Hypothalamus (tissue), 51 donors: ENCODE results near the gene LRRC15.

Experiments used
- DNase-seq, 51 donors: peaks; one replicate each; lab custom pipeline; 2025; lab: John Stamatoyannopoulos, UW

LRRC15 gene

DNA sequence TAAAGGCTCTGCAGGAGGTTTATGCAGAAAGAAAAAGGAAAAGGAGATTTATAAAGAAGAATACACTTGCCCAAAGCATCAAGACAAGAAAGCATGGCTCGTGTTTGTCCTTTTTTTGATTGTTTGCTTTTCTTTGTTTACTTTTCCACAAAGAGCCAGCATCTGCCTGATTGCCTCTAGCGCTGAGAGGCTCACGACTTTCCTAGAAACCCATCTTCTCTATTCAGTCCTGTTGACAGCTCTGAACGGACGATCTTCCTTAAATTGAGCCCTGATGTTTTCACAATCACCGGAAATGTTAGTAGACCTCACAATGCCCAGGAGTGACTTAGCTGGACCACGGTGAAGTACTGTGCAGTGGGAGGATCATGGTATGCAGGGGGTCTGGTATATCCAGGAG lies 17.1 kb upstream of the LRRC15 start:
- DNase-seq = no peak

GRCh38 chr3:194386066-194386465 lies 16.5 kb upstream of the LRRC15 start:
- DNase-seq = no peak

GRCh38 chr3:194384569-194385001 lies 15.0 kb upstream of the LRRC15 start:
- DNase-seq = no peak

DNA sequence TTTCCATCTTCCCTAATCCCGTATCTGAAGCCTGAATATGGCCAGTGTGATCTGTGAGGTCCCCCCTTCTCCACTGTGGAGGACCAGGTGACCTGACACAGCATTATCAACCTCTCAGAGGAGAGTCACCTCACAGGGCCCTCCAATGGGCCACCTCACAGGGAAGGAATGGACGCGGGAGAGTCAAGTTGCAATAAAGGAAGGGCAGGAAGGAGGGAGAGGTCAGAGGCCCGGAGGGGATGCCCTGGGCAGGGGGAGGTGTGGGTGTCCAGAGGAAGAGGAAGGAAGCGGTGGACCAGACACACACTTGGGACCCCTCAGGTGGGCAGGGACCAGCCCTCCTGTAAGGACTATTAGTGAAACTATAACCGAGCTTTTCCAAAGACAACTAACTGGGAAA lies 14.6 kb upstream of the LRRC15 start:
- no peak for DNase-seq

DNA sequence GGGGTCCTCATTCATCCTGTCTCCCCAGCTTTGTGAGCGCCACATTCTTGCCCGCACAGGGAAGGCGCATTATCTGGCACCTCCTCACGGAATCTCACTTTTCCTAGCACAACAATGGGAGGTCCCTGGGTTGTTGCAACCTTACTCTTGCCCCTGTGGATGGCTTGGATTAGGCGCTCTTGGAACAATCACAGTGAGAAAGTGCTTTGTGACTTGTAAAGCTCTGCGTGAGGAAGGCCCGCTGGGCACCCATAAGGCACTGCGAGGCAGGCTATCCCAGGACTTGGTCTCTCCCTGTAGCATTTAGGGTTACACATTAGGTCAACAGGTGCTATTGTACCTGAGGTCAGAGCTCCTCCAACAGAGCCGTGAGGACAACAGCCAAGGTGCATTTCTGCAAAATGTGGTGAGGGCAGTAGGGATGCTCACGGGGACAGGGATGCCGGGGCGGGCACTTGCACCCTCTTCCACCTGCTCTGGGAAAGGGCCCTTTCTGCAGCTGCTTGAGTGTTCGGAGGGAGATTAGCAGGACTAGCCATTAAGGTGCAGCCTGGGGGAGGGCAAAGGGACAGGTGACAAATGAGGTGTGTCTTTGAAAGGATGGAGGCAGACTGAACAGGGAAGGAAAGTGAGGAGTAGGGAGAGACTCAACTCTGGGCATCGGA lies 13.9 kb upstream of the LRRC15 start:
- DNase-seq = no peak

GRCh38 chr3:194382892-194383223 lies 13.3 kb upstream of the LRRC15 start:
- no peak for DNase-seq

DNA sequence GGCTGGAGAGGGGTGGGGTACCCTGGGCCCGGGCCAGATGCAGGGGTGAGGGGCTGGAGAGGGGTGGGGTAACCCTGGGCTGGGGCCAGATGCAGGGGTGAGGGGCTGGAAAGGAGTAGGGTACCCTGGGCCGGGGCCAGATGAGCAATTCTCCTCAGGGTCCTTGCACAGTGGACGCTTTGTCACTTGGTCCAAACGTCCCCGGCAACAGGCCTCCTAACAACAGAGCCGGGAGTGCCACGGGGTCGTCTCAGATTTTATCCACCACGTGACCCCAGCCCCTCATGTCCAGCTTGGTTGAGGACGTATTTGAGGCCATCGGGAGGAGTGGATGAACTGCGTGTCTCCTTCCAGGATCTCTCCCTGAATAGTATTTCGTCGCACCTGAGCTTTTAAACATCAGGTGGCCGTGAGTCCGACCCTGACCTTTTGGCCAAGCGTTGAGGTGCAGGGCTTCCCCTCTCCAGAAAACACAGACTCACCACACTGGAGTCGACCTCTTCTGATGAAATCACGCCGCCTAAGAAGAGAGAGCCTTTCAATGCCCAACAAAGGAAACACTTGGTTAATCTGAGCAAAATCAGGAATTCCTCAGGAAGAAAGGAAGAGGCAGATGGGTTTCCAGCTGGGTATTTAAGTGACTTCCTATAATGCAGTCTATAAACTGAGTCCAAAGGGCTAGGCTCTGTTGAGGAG lies 12.8 kb upstream of the LRRC15 start:
- no peak for DNase-seq

GRCh38 chr3:194381460-194381875 lies 11.9 kb upstream of the LRRC15 start:
- DNase-seq = peak in 16 of 51 donors; percentile 3 to 60 (median 21)

DNA sequence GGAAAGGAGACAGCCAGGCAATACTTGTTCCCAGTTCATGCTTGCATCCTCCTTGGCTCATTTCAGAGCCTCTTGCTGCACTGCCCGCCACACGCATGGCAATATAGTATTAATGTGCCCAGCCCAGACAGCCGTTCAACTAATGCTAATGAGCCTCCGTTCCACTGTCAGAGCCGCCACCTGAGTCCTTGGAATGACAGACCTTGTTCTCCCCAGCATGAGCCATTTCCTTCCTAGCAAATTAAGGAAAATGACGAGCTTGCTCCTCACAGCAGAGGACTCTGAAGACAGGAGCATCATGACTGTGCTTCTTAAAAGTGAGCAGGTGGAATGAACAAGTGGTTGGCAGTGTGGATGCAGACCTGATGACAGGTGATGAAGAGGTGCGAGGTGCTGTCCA lies 10.8 kb upstream of the LRRC15 start:
- no peak for DNase-seq

DNA sequence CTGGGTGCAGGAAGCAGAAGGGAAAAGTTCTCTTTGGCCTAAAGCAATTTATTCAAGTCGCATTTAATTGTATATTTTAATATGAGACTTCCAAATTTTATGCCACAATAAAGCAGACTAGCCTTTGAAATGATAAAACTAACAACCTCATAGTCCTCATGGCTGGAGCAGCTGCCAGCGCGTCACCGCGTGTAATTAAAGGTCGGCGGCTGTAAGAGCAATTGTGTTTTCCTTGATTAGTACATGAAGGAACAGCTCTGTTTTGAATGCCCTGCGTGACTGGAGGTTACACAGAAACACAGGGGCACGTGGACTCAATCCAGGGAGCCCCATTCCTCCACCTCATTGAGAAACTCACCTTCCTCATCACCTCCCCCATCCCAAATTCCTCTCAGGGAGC lies 10.1 kb upstream of the LRRC15 start:
- no peak for DNase-seq

DNA sequence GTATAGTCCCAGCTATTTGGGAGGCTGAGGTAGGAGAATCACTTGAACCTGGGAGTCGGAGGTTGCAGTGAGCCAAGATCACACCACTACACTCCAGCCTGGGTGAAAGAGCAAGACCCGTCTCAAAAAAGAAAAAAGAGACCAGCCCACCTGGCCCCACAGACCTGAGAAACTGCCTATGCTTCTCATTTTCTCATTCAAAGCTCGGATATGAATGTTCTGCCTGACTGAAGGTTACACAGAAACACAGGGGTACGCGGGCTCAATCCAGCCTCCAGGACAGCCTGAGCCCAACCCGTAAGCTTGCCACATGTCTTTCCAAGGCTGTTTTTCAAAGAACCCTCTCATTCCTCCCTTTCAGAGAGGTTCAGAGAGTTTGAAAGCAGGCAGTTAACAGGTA lies 9.7 kb upstream of the LRRC15 start:
- no peak for DNase-seq

- no peak for DNase-seq
These were observed 8.2 kb upstream of the LRRC15 start for GRCh38 chr3:194377708-194378107.

DNA sequence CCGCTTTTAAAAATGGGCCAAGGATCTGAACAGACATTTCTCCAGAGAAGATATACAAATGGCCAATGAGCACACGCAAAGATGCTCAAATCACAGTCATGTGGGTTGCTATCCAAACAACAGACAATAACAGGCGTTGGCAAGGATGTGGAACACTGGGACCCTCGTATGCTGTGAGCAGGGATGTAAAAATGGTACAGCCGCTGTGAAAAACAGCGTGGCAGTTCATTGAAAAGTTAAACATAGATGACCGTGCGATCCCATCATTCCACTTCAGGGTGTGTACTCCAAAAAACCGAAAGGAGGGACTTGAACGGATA lies 6.7 kb upstream of the LRRC15 start:
- DNase-seq = no peak

GRCh38 chr3:194375473-194376240 lies 6.1 kb upstream of the LRRC15 start:
- no peak for DNase-seq

- no peak for DNase-seq
These were observed 5.4 kb upstream of the LRRC15 start for GRCh38 chr3:194374935-194375334.

GRCh38 chr3:194373899-194374298 lies 4.4 kb upstream of the LRRC15 start:
- no peak for DNase-seq

- DNase-seq = no peak
These were observed 3.5 kb upstream of the LRRC15 start for GRCh38 chr3:194373028-194373427.

GRCh38 chr3:194370753-194371152 lies 1.2 kb upstream of the LRRC15 start:
- no peak for DNase-seq

DNA sequence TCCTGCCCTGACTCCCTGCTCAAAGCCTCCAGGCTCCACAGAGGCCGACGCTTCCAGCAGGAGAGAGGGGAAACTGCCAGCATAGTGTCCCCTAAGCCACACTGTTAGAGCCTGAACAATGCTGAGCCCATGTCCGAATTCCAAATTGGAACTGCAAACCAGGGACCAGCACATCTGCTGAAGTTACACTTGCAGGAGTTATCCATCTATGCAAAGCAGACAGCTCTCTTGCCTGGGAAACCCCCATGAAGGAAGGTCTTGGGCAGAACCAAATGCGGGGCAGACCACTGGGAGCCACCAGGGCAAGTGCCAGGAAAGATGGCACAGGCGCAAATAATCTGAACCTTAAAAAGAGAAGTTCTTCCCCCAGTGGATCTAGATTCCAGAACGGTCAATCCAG lies 625 bp downstream of the LRRC15 start:
- no peak for DNase-seq

GRCh38 chr3:194367992-194368841 lies 1.3 kb downstream of the LRRC15 start:
- no peak for DNase-seq

- no peak for DNase-seq
These were observed 3.5 kb downstream of the LRRC15 start for GRCh38 chr3:194365978-194366490.
